Measurements from ENCODE around the gene LILRB4. TPM values are rescaled to one million over a fixed set of nuclear protein-coding genes. Genes with fewer than 3 reads are reported as not detected.

The LILRB4 gene
- total RNA-seq, 1 experiment from 2014 or later, result not detected

DNA sequence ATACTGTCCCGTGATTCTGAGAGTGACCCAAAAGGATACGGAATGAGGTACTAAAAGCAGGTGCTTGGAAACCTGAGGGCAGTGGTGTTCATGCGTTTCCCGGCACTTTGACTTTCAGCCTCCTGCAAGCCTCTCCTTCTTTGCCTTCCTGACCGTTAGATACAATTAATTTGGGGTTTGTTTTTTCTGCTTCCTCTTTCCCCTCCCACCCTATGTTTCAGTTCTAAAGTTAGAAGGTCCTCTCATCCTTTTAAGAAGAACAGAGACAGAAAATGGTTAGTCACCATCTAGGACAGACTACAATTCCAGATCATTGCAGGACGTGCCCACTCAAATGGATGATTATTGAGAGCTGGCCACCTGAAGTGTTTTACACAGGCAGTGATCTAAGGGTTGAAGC is 1.8 kb upstream of the LILRB4 start:
- H3K4me3 Mint-ChIP-seq (ENCODE audit: low read depth, unreplicated experiment), result no peak overlapping the region
- intact Hi-C loops (cut with micrococcal nuclease; ENCODE audit: unreplicated experiment), result no loop called here
- no peak overlapping the region for H3K27ac Mint-ChIP-seq (ENCODE audit: unreplicated experiment)
- peaks cover 72% of the 10 kb centered on the region for H3K27me3 Mint-ChIP-seq (ENCODE audit: unreplicated experiment)
- peaks cover 5% of the 10 kb centered on the region for H3K9me3 Mint-ChIP-seq (ENCODE audit: low read depth, unreplicated experiment)
- H3K36me3 Mint-ChIP-seq (ENCODE audit: insufficient read depth, unreplicated experiment), result no peaks in the 10 kb centered on the region
- no TSS peak for BruUV-seq (replicated peaks)
- no peaks in the 10 kb centered on the region for H3K4me1 Mint-ChIP-seq (ENCODE audit: low read depth, unreplicated experiment)
- CTCF ChIA-PET, result no interaction called here
- no peak for DNase-seq
- TF ChIP-seq, protein P1, sequence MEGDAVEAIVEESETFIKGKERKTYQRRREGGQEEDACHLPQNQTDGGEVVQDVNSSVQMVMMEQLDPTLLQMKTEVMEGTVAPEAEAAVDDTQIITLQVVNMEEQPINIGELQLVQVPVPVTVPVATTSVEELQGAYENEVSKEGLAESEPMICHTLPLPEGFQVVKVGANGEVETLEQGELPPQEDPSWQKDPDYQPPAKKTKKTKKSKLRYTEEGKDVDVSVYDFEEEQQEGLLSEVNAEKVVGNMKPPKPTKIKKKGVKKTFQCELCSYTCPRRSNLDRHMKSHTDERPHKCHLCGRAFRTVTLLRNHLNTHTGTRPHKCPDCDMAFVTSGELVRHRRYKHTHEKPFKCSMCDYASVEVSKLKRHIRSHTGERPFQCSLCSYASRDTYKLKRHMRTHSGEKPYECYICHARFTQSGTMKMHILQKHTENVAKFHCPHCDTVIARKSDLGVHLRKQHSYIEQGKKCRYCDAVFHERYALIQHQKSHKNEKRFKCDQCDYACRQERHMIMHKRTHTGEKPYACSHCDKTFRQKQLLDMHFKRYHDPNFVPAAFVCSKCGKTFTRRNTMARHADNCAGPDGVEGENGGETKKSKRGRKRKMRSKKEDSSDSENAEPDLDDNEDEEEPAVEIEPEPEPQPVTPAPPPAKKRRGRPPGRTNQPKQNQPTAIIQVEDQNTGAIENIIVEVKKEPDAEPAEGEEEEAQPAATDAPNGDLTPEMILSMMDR (IDR thresholded peaks at IDR 0.05; ENCODE audit: unreplicated experiment), result no peak

DNA sequence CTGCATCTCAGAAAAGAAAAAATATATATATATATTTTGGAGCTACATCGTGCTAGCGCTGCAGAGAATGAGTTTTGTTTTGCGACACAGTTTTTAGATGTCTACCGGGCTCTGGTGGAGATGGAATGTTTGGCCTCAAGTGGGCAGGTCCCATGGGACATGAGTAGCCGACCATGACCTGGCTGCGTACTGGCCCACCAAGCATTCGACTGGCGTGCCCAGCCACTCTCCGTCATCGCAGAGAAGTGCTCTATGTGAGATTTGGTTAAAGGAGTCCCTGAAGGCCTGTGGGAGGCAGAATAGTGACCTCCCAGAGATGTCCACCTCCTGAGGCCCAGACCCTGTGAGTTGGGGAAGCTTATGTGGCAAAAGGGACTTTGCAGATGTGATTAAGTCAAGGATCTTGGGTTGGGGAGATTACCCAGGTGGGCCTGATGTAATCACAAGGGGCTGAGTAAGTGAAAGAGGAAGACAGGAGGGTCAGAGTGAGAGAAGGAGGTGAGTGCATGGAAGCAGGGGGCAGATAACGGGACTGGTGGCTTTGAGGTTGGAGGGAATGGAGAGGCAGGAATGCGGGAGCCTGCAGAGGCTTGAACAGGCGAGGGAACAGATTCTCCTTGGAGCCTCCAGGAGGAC is 821 bp upstream of the LILRB4 start:
- Mint-ChIP-seq H3K4me1 (ENCODE audit: low read depth, unreplicated experiment) (no peaks in the 10 kb centered on the region), H3K27ac (ENCODE audit: unreplicated experiment) (no peak overlapping the region), H3K36me3 (ENCODE audit: insufficient read depth, unreplicated experiment) (no peaks in the 10 kb centered on the region), H3K4me3 (ENCODE audit: low read depth, unreplicated experiment) (no peak overlapping the region), H3K9me3 (ENCODE audit: low read depth, unreplicated experiment) (peaks cover 5% of the 10 kb centered on the region), H3K27me3 (ENCODE audit: unreplicated experiment) (peaks cover 72% of the 10 kb centered on the region)
- CTCF ChIA-PET, result no interaction called here
- TF ChIP-seq, protein P1 (IDR thresholded peaks at IDR 0.05; ENCODE audit: unreplicated experiment), result no peak
- DNase-seq, result no peak
- BruUV-seq (replicated peaks), result no TSS peak
- intact Hi-C loops (cut with micrococcal nuclease; ENCODE audit: unreplicated experiment), result no loop called here

DNA sequence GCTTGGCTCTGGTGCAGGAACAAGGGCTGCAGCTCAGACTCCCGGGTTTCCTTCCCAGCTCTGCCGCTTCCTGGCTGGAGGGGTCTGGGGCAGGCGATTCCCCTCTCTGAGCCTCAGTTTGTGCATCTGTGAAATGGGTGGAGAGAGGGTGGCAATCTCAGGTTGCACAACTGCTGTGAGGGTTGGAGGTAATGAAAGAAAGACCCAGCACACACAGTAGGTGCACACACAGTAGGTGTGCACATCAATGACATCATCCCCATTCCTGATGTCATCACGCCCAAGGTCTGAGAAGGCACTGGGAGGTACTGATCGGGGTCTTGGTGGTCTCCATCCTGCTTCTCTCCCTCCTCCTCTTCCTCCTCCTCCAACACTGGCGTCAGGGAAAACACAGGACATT is 2.7 kb downstream of the LILRB4 start:
- DNase-seq, result no peak
- H3K4me1 Mint-ChIP-seq (ENCODE audit: low read depth, unreplicated experiment), result no peaks in the 10 kb centered on the region
- CTCF ChIA-PET, result no interaction called here
- BruUV-seq (replicated peaks), result no TSS peak
- TF ChIP-seq, protein P1 (IDR thresholded peaks at IDR 0.05; ENCODE audit: unreplicated experiment), result no peak
- peaks cover 78% of the 10 kb centered on the region for H3K27me3 Mint-ChIP-seq (ENCODE audit: unreplicated experiment)
- H3K9me3 Mint-ChIP-seq (ENCODE audit: low read depth, unreplicated experiment), result no peaks in the 10 kb centered on the region
- no peaks in the 10 kb centered on the region for H3K36me3 Mint-ChIP-seq (ENCODE audit: insufficient read depth, unreplicated experiment)
- no peak overlapping the region for H3K27ac Mint-ChIP-seq (ENCODE audit: unreplicated experiment)
- intact Hi-C loops (cut with micrococcal nuclease; ENCODE audit: unreplicated experiment), result no loop called here
- no peak overlapping the region for H3K4me3 Mint-ChIP-seq (ENCODE audit: low read depth, unreplicated experiment)

DNA sequence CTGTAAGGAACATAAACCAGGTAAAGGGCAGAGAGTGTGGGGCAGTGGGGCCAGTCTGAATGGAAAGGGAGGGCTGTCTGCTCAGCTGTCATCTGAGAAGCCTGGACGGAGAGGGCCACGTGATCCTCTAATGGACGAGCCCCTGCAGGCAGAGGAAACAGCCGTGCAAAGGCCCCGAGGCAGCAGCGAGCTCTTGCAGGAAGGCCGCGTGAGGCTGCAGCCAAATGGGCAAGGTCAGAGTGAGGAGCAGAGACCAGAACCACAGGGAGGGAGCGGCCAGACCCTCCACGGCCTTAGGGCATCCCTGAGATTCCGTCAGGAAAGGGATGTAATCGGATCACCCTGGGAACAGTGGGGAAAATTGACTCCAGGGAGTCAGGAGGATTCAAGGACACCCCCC is 4.4 kb downstream of the LILRB4 start:
- DNase-seq, result no peak
- TF ChIP-seq, protein P1 (IDR thresholded peaks at IDR 0.05; ENCODE audit: unreplicated experiment), result no peak
- Mint-ChIP-seq H3K36me3 (ENCODE audit: insufficient read depth, unreplicated experiment) (no peaks in the 10 kb centered on the region), H3K4me1 (ENCODE audit: low read depth, unreplicated experiment) (no peaks in the 10 kb centered on the region), H3K27ac (ENCODE audit: unreplicated experiment) (no peak overlapping the region), H3K4me3 (ENCODE audit: low read depth, unreplicated experiment) (no peak overlapping the region), H3K27me3 (ENCODE audit: unreplicated experiment) (peaks cover 74% of the 10 kb centered on the region), H3K9me3 (ENCODE audit: low read depth, unreplicated experiment) (no peaks in the 10 kb centered on the region)
- intact Hi-C loops (cut with micrococcal nuclease; ENCODE audit: unreplicated experiment), result no loop called here
- BruUV-seq (replicated peaks), result no TSS peak
- CTCF ChIA-PET, result no interaction called here
